Activated naive CD4-positive, alpha-beta T cell treated with Interleukin-2 at 50 U/mL for 16 hours (primary cell): ENCODE results near the gene COX10.
"Not testable (repeated sequence)": the region's sequence is repeated elsewhere in the genome, so short reads cannot be mapped to it uniquely, and the experiment has no call there.

Source experiments
- DNase-seq: peaks from one replicate; pipeline ENCODE4 v3.0.0-alpha.2; 2020

COX10 gene

GRCh38 chr17:14209215-14209614 lies 139.9 kb downstream of the COX10 start:
- DNase-seq = no peak

GRCh38 chr17:14211246-14211645 lies 141.9 kb downstream of the COX10 start:
- no peak for DNase-seq

- DNase-seq = no peak
Observed at GRCh38 chr17:14211801-14212200, 142.5 kb downstream of the COX10 start.

GRCh38 chr17:14212401-14212800 lies 143.1 kb downstream of the COX10 start:
- DNase-seq = no peak

- DNase-seq = no peak
Observed at GRCh38 chr17:14214271-14214670, 145.0 kb downstream of the COX10 start.

- DNase-seq = no peak
Observed at GRCh38 chr17:14222611-14223010, 153.3 kb downstream of the COX10 start.

DNA sequence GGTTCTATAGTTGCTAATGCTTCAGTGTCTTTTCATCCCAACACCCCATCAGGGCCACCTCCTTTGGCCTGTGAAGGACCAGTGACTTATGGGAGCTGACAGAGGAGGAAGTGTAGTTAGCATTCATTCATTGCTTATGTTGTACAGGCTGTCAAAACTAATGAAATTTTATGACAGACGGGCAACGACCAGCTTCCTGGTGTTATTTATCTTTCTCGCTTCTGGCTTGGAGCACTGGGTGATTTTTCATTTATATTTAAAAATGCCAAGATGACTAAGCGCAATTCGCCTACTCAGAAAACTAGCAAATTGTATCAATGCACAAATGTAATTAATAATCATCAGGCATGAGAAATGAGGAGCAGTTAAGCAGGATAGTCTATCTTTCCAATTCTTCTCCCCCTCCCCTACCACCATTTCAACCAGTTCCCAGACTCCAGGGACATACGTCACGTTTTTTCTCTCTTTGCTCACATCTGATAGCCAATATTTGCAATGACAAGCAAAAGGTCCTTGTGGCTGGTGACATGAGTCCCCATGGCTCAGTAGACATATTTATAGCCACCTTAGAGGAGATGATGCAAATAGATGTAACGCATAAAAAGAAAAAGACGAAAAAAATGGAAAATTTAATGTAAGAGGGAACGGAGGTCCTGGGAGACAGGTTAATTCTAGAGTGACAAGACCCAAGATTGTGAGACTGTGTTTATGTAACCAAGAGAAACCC lies 156.1 kb downstream of the COX10 start:
- DNase-seq = no peak

- no peak for DNase-seq
Observed at GRCh38 chr17:14227052-14227451, 157.7 kb downstream of the COX10 start.

GRCh38 chr17:14228903-14229302 lies 159.6 kb downstream of the COX10 start:
- DNase-seq = no peak

GRCh38 chr17:14231187-14231586 lies 161.9 kb downstream of the COX10 start:
- DNase-seq = not testable (repeated sequence)

- not testable (repeated sequence) for DNase-seq
Observed at GRCh38 chr17:14235047-14235446, 165.7 kb downstream of the COX10 start.

DNA sequence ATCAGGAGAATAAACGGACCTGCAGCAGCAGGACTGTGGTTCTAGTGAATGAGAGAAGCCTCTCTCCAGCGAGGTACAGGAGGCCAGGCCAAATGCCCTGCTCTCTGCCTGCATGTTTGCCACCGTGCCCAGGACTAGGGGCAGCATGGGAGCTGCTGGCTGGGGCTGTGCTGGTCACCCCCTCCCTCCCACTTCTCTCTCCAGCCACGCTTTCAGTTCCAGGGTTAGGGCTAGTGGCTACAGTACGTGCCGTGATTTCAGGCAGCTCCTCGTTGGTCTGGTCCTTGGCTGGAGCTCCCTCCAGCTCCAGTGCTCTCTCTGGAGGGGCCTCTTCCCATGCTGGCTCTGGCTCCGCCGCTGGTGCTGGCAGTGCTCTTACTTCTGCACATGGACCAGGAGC lies 166.7 kb downstream of the COX10 start:
- DNase-seq = not testable (repeated sequence)

- DNase-seq = not testable (repeated sequence)
Observed at GRCh38 chr17:14236762-14237161, 167.5 kb downstream of the COX10 start, which contains the start of gene CDRT15. TSS of gene CDRT15 (minus strand) at chr17:14236862. CDS start at chr17:14236833, 29 bp downstream.

- not testable (repeated sequence) for DNase-seq
Observed at GRCh38 chr17:14239271-14239670, 170.0 kb downstream of the COX10 start.

DNA sequence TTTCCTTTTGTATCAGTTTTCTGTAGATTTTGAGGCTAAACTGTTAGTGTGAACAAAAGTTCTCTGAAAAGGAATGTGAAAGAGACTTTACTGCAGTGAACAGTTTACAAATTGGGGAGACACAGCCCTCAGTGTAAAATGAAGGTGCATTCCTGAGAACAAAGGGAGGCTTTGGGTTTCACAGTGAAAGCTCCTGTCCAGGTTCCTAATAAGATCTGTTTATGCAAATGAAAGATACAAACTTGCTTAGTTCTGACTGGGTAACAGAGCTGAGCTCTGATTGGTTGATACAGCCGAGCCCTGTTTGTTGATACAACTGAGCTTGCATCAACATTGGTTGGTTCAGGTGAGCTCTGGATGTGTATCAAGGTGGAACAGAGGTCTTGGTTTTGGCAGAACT lies 175.7 kb downstream of the COX10 start:
- DNase-seq = no peak

- no peak for DNase-seq
Observed at GRCh38 chr17:14245629-14246028, 176.3 kb downstream of the COX10 start.
